ENCODE measurements around the gene CLN3.
"Not testable (repeated sequence)": the region's sequence is repeated elsewhere in the genome, so short reads cannot be mapped to it uniquely, and the experiment has no call there.

Gene CLN3

GRCh38 chr16:28494121-28494851 lies 2.4 kb upstream of the CLN3 start, which contains the start of gene APOBR:
Gene APOBR, plus strand, starts transcription at chr16:28494643. Its CDS starts 39 bp downstream, at chr16:28494682.
- DNase-seq: peak; percentile 92

- no peak for DNase-seq
These were observed 637 bp upstream of the CLN3 start for GRCh38 chr16:28492511-28492910.

GRCh38 chr16:28491230-28491969 lies 474 bp downstream of the CLN3 start:
- DNase-seq: peak; percentile 8

DNA sequence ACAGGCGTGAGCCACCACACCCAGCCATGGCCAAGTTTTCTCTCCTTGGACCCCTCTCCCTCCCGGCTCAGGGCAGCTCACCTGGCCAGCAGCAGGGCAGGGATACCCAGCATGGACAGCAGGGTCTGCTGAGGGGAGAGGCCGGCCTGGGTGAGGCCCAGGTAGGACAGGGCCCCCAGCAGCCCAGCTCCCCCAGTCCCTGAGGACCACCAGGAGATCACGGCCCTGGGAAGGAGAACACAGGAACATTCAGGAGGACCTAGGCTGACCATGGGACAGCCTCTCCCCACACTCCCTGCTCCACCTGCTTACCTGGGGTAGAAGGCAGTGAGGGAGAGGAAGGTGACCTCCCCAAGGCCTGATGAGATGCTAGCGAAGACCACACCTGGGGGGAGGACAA lies 5.6 kb downstream of the CLN3 start:
- no peak for DNase-seq

- not testable (repeated sequence) for DNase-seq
These were observed 8.5 kb downstream of the CLN3 start for GRCh38 chr16:28483361-28483760.

GRCh38 chr16:28482026-28482425 lies 9.8 kb downstream of the CLN3 start:
- no peak for DNase-seq

GRCh38 chr16:28478506-28479180 lies 13.2 kb downstream of the CLN3 start:
- no peak for DNase-seq

DNA sequence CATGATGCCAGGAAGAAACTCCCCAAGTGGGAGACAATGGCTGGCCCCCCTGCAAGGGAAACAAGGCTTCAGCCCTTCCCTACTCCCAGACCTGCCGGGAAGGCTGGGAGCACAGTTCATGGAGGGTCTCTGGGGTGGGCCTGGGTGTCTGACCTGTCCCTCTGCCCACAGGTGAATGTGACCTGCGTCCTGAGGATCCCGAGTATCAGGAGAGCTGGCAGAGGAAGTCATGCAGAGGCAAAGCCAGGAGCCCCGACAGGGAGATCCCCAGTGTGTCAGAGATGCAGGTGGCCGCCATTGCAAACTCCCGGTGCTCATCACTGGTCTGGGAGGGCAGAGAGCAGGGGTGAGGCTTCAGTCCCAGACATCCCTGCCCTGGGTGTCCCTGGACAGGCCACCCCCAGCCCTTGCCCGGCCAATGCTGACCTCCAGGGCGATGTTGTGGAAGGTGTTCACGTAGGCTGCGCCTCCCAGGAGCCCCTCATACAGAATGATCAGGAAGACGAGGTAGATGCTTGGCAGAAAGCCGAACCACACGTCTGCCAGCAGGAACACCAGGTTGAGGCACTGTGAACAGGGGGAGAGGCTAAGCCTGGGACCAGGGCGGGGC lies 14.5 kb downstream of the CLN3 start:
- no peak for DNase-seq

- no peak for DNase-seq
These were observed 16.7 kb downstream of the CLN3 start for GRCh38 chr16:28475221-28475620.

DNA sequence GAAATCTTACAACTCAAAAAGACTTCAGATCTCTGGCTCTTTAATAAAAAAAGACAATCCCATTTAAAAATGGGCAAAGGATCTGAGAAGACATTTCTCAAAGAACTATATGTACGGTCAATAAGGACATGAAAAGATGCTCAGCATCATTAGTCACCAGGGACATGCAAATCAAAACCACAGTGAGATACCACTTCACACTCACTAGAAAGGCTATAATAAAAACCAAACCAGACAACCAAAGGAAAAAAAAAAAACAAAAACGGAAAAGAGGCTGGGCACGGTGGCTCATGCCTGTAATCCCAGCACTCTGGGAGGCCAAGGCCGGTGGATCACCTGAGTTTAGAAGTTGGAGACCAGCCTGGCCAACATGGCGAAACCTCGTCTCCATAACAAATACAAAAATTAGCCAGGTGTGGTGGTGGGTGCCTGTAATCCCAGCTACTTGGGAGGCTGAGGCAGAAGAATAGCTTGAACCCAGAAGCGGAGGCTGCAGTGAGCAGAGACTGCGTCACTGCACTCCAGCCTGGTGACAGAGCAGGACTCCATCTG lies 18.1 kb downstream of the CLN3 start:
- no peak for DNase-seq

DNA sequence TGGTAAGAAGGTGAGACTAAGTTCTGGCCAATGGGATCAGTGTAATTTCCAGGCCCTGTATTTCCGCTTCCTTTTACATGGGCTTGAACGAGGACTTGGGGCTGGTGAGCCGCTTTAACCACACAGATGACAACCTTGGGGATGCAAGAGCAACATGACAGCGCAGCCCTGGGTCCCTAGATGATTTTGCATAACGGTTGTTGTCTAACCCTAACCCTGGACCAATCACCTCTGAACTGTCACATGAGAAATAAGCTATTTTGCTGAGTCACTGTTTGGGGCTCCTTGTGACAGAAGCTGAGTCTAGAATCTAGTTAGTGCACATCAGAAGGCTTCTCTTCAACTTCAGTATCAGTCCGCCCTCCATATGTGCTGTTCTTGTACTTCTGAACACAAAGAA lies 44.8 kb downstream of the CLN3 start:
- DNase-seq: not testable (repeated sequence)

- DNase-seq: not testable (repeated sequence)
These were observed 45.5 kb downstream of the CLN3 start for GRCh38 chr16:28446388-28446787.

GRCh38 chr16:28443943-28444342 lies 47.9 kb downstream of the CLN3 start:
- not testable (repeated sequence) for DNase-seq

DNA sequence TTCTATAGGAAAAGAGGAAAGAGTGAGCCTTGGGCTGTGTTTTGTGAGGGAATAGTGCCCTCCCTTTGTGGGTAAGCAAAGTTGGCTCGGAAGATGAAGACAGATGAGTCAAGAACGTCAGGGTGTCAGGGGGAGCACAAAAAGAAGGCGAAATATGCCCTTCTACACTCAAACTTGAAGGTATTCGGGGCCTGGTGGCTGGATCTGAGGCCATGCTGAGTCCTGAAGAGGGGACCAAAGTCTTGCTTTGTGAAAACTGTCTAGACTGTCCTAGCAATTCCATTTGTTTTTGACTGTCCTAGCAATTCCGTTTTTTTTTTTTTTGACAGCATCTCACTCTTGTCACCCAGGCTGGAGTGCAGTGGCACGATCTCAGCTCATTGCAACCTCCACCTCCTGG lies 53.0 kb downstream of the CLN3 start:
- not testable (repeated sequence) for DNase-seq

DNA sequence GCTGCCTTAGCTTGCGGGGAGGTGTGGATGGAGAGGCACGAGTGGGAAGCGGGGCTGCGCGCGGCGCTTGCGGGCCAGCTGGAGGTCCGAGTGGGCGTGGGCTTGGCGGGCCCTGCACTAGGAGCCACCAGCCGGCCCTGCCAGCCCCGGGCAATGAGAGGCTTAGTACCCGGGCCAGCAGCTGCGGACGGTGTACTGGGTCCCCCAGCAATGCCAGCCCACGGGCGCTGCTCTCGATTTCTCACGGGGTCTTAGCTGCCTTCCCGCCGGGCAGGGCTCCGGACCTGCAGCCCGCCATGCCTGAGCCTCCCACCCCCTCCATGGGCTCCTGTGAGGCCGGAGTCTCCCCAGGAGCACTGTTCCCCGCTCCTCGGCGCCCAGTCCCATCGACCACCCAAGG lies 56.5 kb downstream of the CLN3 start:
- DNase-seq: not testable (repeated sequence)
